ENCODE measurements around the gene FBXO21. TPM values are rescaled to one million over a fixed set of nuclear protein-coding genes. Genes with fewer than 3 reads are reported as not detected.
"Not testable (repeated sequence)": the region's sequence is repeated elsewhere in the genome, so short reads cannot be mapped to it uniquely, and the experiment has no call there.

The FBXO21 gene
- total RNA-seq, 4 donors from 2014 or later = 80.2 to 95.8 (median 81.9) TPM

DNA sequence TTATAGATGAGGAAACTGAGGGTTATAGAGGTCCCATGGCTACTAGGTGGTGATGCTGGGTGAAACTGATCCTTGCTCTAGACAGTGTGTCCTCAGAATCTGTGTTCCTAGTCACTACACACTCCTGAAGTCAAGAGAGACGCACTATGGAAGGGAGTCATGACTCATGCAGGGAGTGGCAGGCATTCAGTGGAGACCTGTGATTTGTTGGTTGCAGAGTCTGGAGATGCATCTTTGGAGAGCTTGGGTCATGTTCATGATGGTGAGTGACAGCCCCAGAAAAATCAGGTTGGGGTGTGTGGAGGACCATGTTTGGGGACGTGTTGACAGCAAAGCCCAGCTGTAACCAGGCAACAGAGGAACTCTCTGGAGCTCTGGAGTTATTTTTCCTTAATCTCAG is 38.0 kb upstream of the FBXO21 start:
- WGBS, 2 donors (ENCODE audit: low coverage in 1 of 2) = 56 to 62% methylated on average over 1 to 2 of the region's 2 CpGs
- no peak overlapping the region for H3K27ac ChIP-seq
- no peaks in the 10 kb centered on the region for H3K36me3 ChIP-seq
- no peak for ATAC-seq
- H3K9me3 ChIP-seq = no peaks in the 10 kb centered on the region
- H3K4me1 ChIP-seq = no peaks in the 10 kb centered on the region
- H3K4me3 ChIP-seq = no peak overlapping the region
- TF ChIP-seq POLR2A (IDR thresholded peaks at IDR 0.05) (no peak), EP300 (IDR thresholded peaks at IDR 0.05) (no peak), CTCF (IDR thresholded peaks at IDR 0.05) (no peak), POLR2AphosphoS5 (IDR thresholded peaks at IDR 0.05) (no peak)
- peaks cover 62% of the 10 kb centered on the region for H3K27me3 ChIP-seq

DNA sequence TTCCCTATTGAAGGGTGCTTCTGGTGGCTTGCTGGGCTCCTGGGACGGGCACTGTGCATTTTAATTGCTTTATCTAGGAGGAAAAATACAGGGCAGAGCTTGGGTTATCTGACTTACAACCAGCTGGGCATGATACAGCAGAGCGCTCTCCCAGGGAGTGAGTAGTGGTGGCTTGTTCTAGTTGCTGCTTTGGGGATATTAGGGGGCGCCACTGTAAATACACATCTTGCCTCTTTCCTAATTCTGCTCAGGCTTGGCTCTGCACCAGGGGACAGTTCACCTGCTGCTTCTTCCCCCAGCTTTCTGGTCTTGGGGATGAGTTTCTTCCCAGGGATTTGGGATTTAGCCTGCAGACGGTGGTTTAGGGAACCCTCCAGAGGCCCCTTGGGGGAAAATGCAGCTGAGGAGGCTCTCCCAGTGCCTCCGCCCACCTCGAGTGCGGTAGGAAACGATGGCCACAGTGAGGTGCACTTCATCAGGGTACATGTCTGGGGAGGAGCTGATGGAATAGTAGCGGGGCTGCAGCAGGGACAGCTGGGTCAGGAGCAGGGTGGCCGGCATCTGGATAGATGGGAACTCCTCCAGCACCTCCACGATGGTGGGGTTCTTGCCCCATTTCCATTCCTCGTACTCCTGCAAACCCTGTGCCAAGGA is 36.9 kb upstream of the FBXO21 start:
- no peak overlapping the region for H3K4me3 ChIP-seq
- no peak overlapping the region for H3K27ac ChIP-seq
- no peaks in the 10 kb centered on the region for H3K36me3 ChIP-seq
- H3K9me3 ChIP-seq = no peaks in the 10 kb centered on the region
- TF ChIP-seq POLR2AphosphoS5 (IDR thresholded peaks at IDR 0.05) = no peak
- no peak for TF ChIP-seq EP300 (IDR thresholded peaks at IDR 0.05)
- TF ChIP-seq CTCF (IDR thresholded peaks at IDR 0.05) = no peak
- no peak for TF ChIP-seq POLR2A (IDR thresholded peaks at IDR 0.05)
- peaks cover 54% of the 10 kb centered on the region for H3K27me3 ChIP-seq
- 57% methylated on average over 3 of the region's 12 CpGs; no CpG with 5 or more reads in 1 of the 2 donors for WGBS, 2 donors (ENCODE audit: low coverage in 1 of 2)
- no peak for ATAC-seq
- H3K4me1 ChIP-seq = no peaks in the 10 kb centered on the region

GRCh38 chr12:117226505-117226904 is 36.2 kb upstream of the FBXO21 start:
- 76% methylated on average over 4 to 10 of the region's 10 CpGs for WGBS, 2 donors (ENCODE audit: low coverage in 1 of 2)
- no peak for TF ChIP-seq POLR2AphosphoS5 (IDR thresholded peaks at IDR 0.05)
- no peak for TF ChIP-seq EP300 (IDR thresholded peaks at IDR 0.05)
- no peak for TF ChIP-seq POLR2A (IDR thresholded peaks at IDR 0.05)
- TF ChIP-seq CTCF (IDR thresholded peaks at IDR 0.05) = no peak
- Histone ChIP-seq H3K36me3 (no peaks in the 10 kb centered on the region), H3K4me3 (no peak overlapping the region), H3K27me3 (peaks cover 49% of the 10 kb centered on the region), H3K4me1 (no peaks in the 10 kb centered on the region), H3K27ac (no peak overlapping the region), H3K9me3 (no peaks in the 10 kb centered on the region)
- no peak for ATAC-seq

- Histone ChIP-seq H3K27me3 (peaks cover 53% of the 10 kb centered on the region), H3K27ac (no peak overlapping the region), H3K4me1 (no peaks in the 10 kb centered on the region), H3K36me3 (no peaks in the 10 kb centered on the region), H3K4me3 (no peak overlapping the region), H3K9me3 (no peaks in the 10 kb centered on the region)
- TF ChIP-seq POLR2A (IDR thresholded peaks at IDR 0.05) (no peak), CTCF (IDR thresholded peaks at IDR 0.05) (no peak), EP300 (IDR thresholded peaks at IDR 0.05) (no peak), POLR2AphosphoS5 (IDR thresholded peaks at IDR 0.05) (no peak)
- 83 to 94% methylated on average over 2 to 3 of the region's 6 CpGs for WGBS, 2 donors (ENCODE audit: low coverage in 1 of 2)
- no peak for ATAC-seq
These were observed 34.9 kb upstream of the FBXO21 start for GRCh38 chr12:117225179-117225578.

GRCh38 chr12:117220947-117221346 is 30.7 kb upstream of the FBXO21 start:
- H3K4me3 ChIP-seq, H3K4me1 ChIP-seq, H3K9me3 ChIP-seq, ATAC-seq, H3K36me3 ChIP-seq, H3K27ac ChIP-seq: not testable (repeated sequence)
- WGBS, 2 donors (ENCODE audit: low coverage in 1 of 2) = 77 to 86% methylated on average over 5 of the region's 5 CpGs
- peaks cover 68% of the 10 kb centered on the region for H3K27me3 ChIP-seq
